PC-3 (cell line): ENCODE measurements around the gene SEMA3F. TPM values are rescaled to one million over a fixed set of nuclear protein-coding genes. Genes with fewer than 3 reads are reported as not detected.

Experiments
- ATAC-seq: fragments of 200-7000 bp; cut with Tn5 transposase; 2 replicates; pipeline ENCODE4 v1.9.1; 2020; ENCODE audit warnings: mild to moderate bottlenecking, moderate library complexity
- BruUV-seq: library from RNA; stranded (reverse); fragments of 400-500 nt; replicated peaks from 2 replicates; lab custom pipeline; 2021; lab: Mats Ljungman, UMichigan
- CTCF ChIA-PET: fragments of 300-600 bp; sonication (Branson Sonifier 250); formaldehyde crosslinking; loops from one replicate; lab custom pipeline; 2022; ENCODE audit warnings: antibody characterized with exemption; lab: Charles Lee
- POLR2A ChIA-PET: fragments of 300-600 bp; sonication (Branson Sonifier 250); formaldehyde crosslinking; loops from one replicate; lab custom pipeline; 2022; ENCODE audit warnings: antibody characterized with exemption; ENCODE audit not compliant: unreplicated experiment; lab: Charles Lee
- DNase-seq: peaks from one replicate; pipeline ENCODE4 v3.0.0-alpha.2; 2015
- H2AFZ ChIP-seq: fragments of 300-600 bp; sonication (generic); 2 replicates; pipeline ENCODE4 v1.6.0; 2016; ENCODE audit warnings: antibody characterized with exemption, low read length
- H3F3A ChIP-seq: fragments of 300-600 bp; sonication (generic); one replicate; pipeline ENCODE4 v1.6.0; 2017; ENCODE audit warnings: antibody characterized with exemption, low read length, control low read depth, mild to moderate bottlenecking; ENCODE audit not compliant: unreplicated experiment
- H3K27ac ChIP-seq: fragments of 300-600 bp; sonication (generic); 2 replicates; pipeline ENCODE4 v1.5.1; 2016; ENCODE audit warnings: mild to moderate bottlenecking, low read length
- H3K27me3 ChIP-seq: fragments of 300-600 bp; sonication (generic); 2 replicates; pipeline ENCODE4 v1.6.1; 2016; ENCODE audit warnings: low read length, mixed read lengths
- H3K36me3 ChIP-seq: fragments of 300-600 bp; sonication (generic); 2 replicates; pipeline ENCODE4 v1.6.1; 2016; ENCODE audit warnings: low read depth, mixed run types, low read length, mixed read lengths
- H3K4me1 ChIP-seq: fragments of 300-600 bp; sonication (generic); 2 replicates; pipeline ENCODE4 v1.5.1; 2016; ENCODE audit warnings: low read length; ENCODE audit not compliant: insufficient read depth
- H3K4me2 ChIP-seq: fragments of 300-600 bp; sonication (generic); 2 replicates; pipeline ENCODE4 v1.6.0; 2016; ENCODE audit warnings: low read length
- H3K4me3 ChIP-seq: fragments of 300-600 bp; sonication (generic); 2 replicates; pipeline ENCODE4 v1.5.1; 2016; ENCODE audit warnings: mild to moderate bottlenecking, low read length, mixed read lengths
- H3K79me2 ChIP-seq: fragments of 300-600 bp; sonication (generic); 2 replicates; pipeline ENCODE4 v1.6.1; 2017; ENCODE audit warnings: low read length, mixed read lengths
- H3K9ac ChIP-seq: fragments of 300-600 bp; sonication (generic); 2 replicates; pipeline ENCODE4 v1.6.0; 2016; ENCODE audit warnings: mild to moderate bottlenecking, low read length
- H3K9me2 ChIP-seq: fragments of 300-600 bp; sonication (generic); replicated peaks from 2 replicates; pipeline ENCODE4 v1.6.1; 2016; ENCODE audit warnings: mixed run types, low read length, mixed read lengths
- H3K9me3 ChIP-seq: fragments of 300-600 bp; sonication (generic); 2 replicates; pipeline ENCODE4 v1.6.1; 2016; ENCODE audit warnings: low read length, mixed read lengths
- H4K20me1 ChIP-seq: fragments of 300-600 bp; sonication (generic); 2 replicates; pipeline ENCODE4 v1.6.1; 2016; ENCODE audit warnings: low read length, mixed read lengths
- EZH2 ChIP-seq: fragments of 300-600 bp; sonication (generic); IDR thresholded peaks from one replicate; pipeline ENCODE4 v1.6.1; 2017; ENCODE audit warnings: antibody characterized with exemption, mild to moderate bottlenecking, low read length; ENCODE audit not compliant: unreplicated experiment
- EZH2phosphoT487 ChIP-seq: fragments of 300-600 bp; sonication (generic); IDR thresholded peaks from 2 replicates; pipeline ENCODE4 v1.6.1; 2018; ENCODE audit warnings: mild to moderate bottlenecking, antibody characterized with exemption, low read length, borderline replicate concordance
- intact Hi-C: fragments of 100-400 bp; cut with micrococcal nuclease; formaldehyde crosslinking; loops from 2 replicates; pipeline ENCODE4 v1.9.0; 2023
- total RNA-seq: library from RNA; depleted of rRNA; stranded (reverse); fragments of >200 nt; gene quantifications from 2 replicates; pipeline ENCODE4 v1.2.3, GENCODE V29; 2014
- TF ChIP-seq, protein P1 (sequence below): fragments of 300-600 bp; sonication (generic); conservative IDR thresholded peaks from 2 replicates; pipeline ENCODE4 v1.5.1; 2017; ENCODE audit warnings: antibody characterized with exemption, low read depth, mild to moderate bottlenecking, low read length

The SEMA3F gene
- total RNA-seq, 1 experiment from 2014 or later, result 50.5 TPM

DNA sequence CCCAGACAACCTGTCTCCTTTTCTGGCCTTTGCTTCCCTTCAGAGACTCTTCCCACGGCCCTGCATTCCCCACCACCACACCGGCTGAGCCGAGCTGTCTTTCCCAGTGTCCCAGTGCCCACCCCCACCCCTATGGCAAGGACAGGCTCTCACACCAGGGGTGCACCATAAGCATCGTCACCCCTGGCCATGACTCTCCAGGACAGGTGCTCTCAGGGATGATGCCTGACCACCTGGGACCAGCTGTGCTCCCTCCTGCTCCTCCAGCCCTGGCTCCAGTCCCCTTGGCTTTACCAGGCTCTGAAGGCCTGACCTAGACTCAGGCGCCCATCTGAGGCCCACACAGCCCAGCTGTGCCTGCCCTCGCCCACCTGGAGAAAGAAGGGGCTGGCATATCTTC is 17.6 kb upstream of the SEMA3F start:
- TF ChIP-seq EZH2phosphoT487 (no peak), EZH2 (no peak)
- TF ChIP-seq, protein P1, sequence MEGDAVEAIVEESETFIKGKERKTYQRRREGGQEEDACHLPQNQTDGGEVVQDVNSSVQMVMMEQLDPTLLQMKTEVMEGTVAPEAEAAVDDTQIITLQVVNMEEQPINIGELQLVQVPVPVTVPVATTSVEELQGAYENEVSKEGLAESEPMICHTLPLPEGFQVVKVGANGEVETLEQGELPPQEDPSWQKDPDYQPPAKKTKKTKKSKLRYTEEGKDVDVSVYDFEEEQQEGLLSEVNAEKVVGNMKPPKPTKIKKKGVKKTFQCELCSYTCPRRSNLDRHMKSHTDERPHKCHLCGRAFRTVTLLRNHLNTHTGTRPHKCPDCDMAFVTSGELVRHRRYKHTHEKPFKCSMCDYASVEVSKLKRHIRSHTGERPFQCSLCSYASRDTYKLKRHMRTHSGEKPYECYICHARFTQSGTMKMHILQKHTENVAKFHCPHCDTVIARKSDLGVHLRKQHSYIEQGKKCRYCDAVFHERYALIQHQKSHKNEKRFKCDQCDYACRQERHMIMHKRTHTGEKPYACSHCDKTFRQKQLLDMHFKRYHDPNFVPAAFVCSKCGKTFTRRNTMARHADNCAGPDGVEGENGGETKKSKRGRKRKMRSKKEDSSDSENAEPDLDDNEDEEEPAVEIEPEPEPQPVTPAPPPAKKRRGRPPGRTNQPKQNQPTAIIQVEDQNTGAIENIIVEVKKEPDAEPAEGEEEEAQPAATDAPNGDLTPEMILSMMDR, result no peak
- BruUV-seq, result no TSS peak
- Histone ChIP-seq H3K9ac (no peak overlapping the region), H3F3A (no peaks in the 10 kb centered on the region), H4K20me1 (no peaks in the 10 kb centered on the region), H3K27ac (no peak overlapping the region), H3K4me3 (no peak overlapping the region), H2AFZ (no peak overlapping the region), H3K9me2 (no peaks in the 10 kb centered on the region), H3K36me3 (no peaks in the 10 kb centered on the region), H3K4me1 (peaks cover 11% of the 10 kb centered on the region), H3K4me2 (no peak overlapping the region), H3K79me2 (no peaks in the 10 kb centered on the region), H3K27me3 (no peaks in the 10 kb centered on the region), H3K9me3 (no peaks in the 10 kb centered on the region)
- ChIA-PET POLR2A (no interaction called here), CTCF (no interaction called here)
- ATAC-seq (no peak), DNase-seq (no peak)
- intact Hi-C loops, result no loop called here

DNA sequence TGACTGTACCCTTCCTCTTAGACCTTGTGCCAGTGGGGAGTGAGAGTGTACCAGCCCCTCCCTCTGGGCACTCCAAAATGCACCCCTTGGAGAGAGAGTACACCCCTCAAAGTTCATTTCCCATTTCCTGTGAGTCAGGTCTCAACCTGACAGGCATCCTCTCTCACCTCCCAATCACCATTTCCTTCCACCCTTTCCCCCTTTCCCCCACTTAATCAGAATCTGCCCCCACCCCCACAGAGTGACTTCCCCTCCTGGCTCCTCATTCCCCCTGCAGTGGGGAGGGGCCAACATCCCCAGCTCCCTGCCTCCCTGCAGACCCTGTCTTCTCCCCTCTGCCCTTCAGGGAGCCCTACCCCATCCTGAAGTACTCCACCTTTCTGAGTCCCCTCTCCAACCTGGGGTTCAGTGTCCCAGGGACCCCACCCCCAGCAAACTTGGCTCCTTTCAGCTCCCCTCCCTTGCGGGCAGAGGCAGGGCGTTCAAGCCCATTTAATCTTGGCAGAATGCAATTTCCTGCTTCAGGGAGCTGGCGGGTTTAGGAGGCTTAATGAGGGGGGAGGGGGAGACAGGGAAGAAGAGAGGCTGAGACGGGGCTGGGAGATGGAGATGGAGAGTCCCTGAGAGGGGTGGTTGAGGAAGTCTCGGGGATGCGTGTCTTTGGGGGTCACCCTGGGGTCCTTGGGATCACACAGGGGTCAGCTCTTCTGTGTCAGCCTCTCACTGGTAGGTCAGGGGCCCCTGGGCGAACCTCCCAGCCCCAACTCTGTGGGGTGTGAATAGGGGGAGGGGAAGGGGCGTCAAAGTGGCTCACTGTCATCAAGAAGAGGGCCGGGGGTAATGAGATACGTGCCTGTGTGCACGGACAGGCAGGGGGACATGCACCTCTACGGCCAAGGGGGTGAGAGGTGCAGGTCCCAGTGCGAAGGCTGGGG is 16.6 kb upstream of the SEMA3F start:
- TF ChIP-seq EZH2, result no peak
- no peak overlapping the region for H2AFZ ChIP-seq
- H3K79me2 ChIP-seq, result no peaks in the 10 kb centered on the region
- intact Hi-C loops, result no loop called here
- ATAC-seq (peak; percentile 55), DNase-seq (peak; percentile 36)
- peak overlapping the region; percentile 75 for H3K4me2 ChIP-seq
- no peak overlapping the region for H3K9ac ChIP-seq
- H3F3A ChIP-seq, result no peaks in the 10 kb centered on the region
- H3K9me3 ChIP-seq, result no peaks in the 10 kb centered on the region
- H3K36me3 ChIP-seq, result no peaks in the 10 kb centered on the region
- BruUV-seq, result no TSS peak
- no peaks in the 10 kb centered on the region for H3K27me3 ChIP-seq
- H3K4me3 ChIP-seq, result peak overlapping the region; percentile 35; the same call in 1 of the 2 replicates
- ChIA-PET POLR2A (interaction anchor here (0.6 to 0.7 kb wide), 2 partner anchors 15 to 217 kb away, joined by 3 to 12 read pairs; no protein-coding TSS in a partner anchor), CTCF (no interaction called here)
- H4K20me1 ChIP-seq, result no peaks in the 10 kb centered on the region
- H3K4me1 ChIP-seq, result peaks cover 11% of the 10 kb centered on the region
- H3K9me2 ChIP-seq, result no peaks in the 10 kb centered on the region
- H3K27ac ChIP-seq, result no peak overlapping the region

DNA sequence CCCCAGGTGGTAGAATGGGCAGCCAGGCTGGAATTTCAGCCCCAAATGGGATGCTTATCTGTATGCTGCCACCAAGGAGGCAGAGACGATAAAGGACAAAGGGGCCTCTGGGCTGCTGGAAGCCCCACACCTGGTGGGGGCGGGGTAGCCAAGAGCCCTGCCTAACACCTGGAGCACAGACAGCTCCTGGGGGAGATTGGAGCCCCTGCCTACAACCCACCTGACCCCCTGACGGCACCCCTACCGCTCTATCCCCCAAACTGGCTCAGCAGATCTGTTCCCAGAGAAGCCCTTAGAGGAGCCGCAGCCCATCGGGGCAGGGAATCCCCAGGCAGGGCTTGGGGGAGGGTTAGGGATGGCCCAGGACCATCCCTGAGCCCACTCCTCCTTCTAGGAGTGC is 15.8 kb upstream of the SEMA3F start:
- Histone ChIP-seq H3K4me2 (peak overlapping the region; percentile 75), H3F3A (no peaks in the 10 kb centered on the region), H3K9me3 (no peaks in the 10 kb centered on the region), H3K4me1 (peaks cover 11% of the 10 kb centered on the region), H3K27me3 (no peaks in the 10 kb centered on the region), H3K36me3 (no peaks in the 10 kb centered on the region), H3K9ac (no peak overlapping the region), H2AFZ (no peak overlapping the region), H3K9me2 (no peaks in the 10 kb centered on the region), H3K79me2 (no peaks in the 10 kb centered on the region), H4K20me1 (no peaks in the 10 kb centered on the region), H3K4me3 (no peak overlapping the region), H3K27ac (no peak overlapping the region)
- ChIA-PET CTCF (no interaction called here), POLR2A (no interaction called here)
- BruUV-seq, result no TSS peak
- intact Hi-C loops, result no loop called here
- TF ChIP-seq EZH2 (no peak), EZH2phosphoT487 (no peak)
- TF ChIP-seq, protein P1, result no peak
- ATAC-seq, result no peak
- no peak for DNase-seq
